IMR-90 (cell line): ENCODE data around the gene MYO3B. TPM values are rescaled to one million over a fixed set of nuclear protein-coding genes. Genes with fewer than 3 reads are reported as not detected.

Source experiments
- ATAC-seq: fragments of 200-7000 bp; cut with Tn5 transposase; 2 replicates; pipeline ENCODE4 v1.9.1; 2020; ENCODE audit warnings: low read depth, mild to moderate bottlenecking, moderate library complexity
- BruUV-seq: library from RNA; stranded (reverse); fragments of 400-500 nt; replicated peaks from 2 replicates; lab custom pipeline; 2021; lab: Mats Ljungman, UMichigan
- CTCF ChIA-PET: fragments of 300-600 bp; formaldehyde crosslinking; extraction: SDS; loops from one replicate; lab custom pipeline; 2021; ENCODE audit warnings: antibody characterized with exemption; lab: Yijun Ruan, JAX
- POLR2A ChIA-PET: fragments of 300-600 bp; sonication (Branson Sonifier 250); formaldehyde crosslinking; loops from one replicate; lab custom pipeline; 2022; ENCODE audit warnings: antibody characterized with exemption; ENCODE audit not compliant: unreplicated experiment; lab: Charles Lee
- DNase-seq: peaks from one replicate; pipeline ENCODE4 v3.0.0; 2013
- H2AFZ ChIP-seq: replicated peaks from 2 replicates; pipeline ENCODE3; 2013; ENCODE audit warnings: low read length, mild to moderate bottlenecking; ENCODE audit not compliant: poor library complexity
- H2AK5ac ChIP-seq: 2 replicates; pipeline ENCODE4 v1.6.1; 2013; ENCODE audit warnings: low read depth, low read length, inconsistent platforms
- H2AK9ac ChIP-seq: replicated peaks from 2 replicates; pipeline ENCODE3; 2013; ENCODE audit warnings: mild to moderate bottlenecking, low read depth, low read length, moderate library complexity; ENCODE audit not compliant: poor library complexity
- H2BK120ac ChIP-seq: 2 replicates; pipeline ENCODE4 v1.6.1; 2013; ENCODE audit warnings: low read depth, low read length, inconsistent platforms
- H2BK15ac ChIP-seq: 3 replicates; pipeline ENCODE4 v1.6.1; 2013; ENCODE audit warnings: low read depth, low read length, inconsistent platforms
- H2BK20ac ChIP-seq: 2 replicates; pipeline ENCODE4 v1.6.1; 2013; ENCODE audit warnings: low read depth, mild to moderate bottlenecking, inconsistent platforms, low read length, moderate library complexity
- H2BK5ac ChIP-seq: 2 replicates; pipeline ENCODE4 v1.6.1; 2013; ENCODE audit warnings: mild to moderate bottlenecking, low read depth, low read length, inconsistent platforms; ENCODE audit not compliant: poor library complexity, severe bottlenecking
- H3K14ac ChIP-seq: replicated peaks from 2 replicates; pipeline ENCODE4 v1.6.1; 2013; ENCODE audit warnings: low read depth, low read length, inconsistent platforms
- H3K18ac ChIP-seq: 2 replicates; pipeline ENCODE4 v1.6.1; 2013; ENCODE audit warnings: low read depth, low read length, control low read depth
- H3K23ac ChIP-seq: 2 replicates; pipeline ENCODE4 v1.6.1; 2013; ENCODE audit warnings: low read depth, low read length, inconsistent platforms
- H3K27ac ChIP-seq: 2 replicates; pipeline ENCODE4 v1.5.1; 2013; ENCODE audit warnings: mild to moderate bottlenecking, control low read depth, low read length; ENCODE audit not compliant: insufficient read depth
- H3K27me3 ChIP-seq: 2 replicates; pipeline ENCODE4 v1.6.1; 2013; ENCODE audit warnings: low read length; ENCODE audit not compliant: control insufficient read depth, insufficient read depth
- H3K36me3 ChIP-seq: 2 replicates; pipeline ENCODE4 v1.6.1; 2013; ENCODE audit warnings: low read length, mixed read lengths; ENCODE audit not compliant: control insufficient read depth, insufficient read depth
- H3K4ac ChIP-seq: 2 replicates; pipeline ENCODE4 v1.6.1; 2013; ENCODE audit warnings: low read depth, low read length, inconsistent platforms
- H3K4me1 ChIP-seq: 2 replicates; pipeline ENCODE4 v1.6.1; 2013; ENCODE audit warnings: low read length, mixed read lengths; ENCODE audit not compliant: control insufficient read depth, insufficient read depth
- H3K4me2 ChIP-seq: 2 replicates; pipeline ENCODE4 v1.6.1; 2013; ENCODE audit warnings: low read depth, mild to moderate bottlenecking, control low read depth, low read length, moderate library complexity
- H3K4me3 ChIP-seq: 2 replicates; pipeline ENCODE4 v1.5.1; 2013; ENCODE audit warnings: low read depth, mild to moderate bottlenecking, control low read depth, low read length, moderate library complexity; ENCODE audit not compliant: insufficient read depth
- H3K56ac ChIP-seq: 2 replicates; pipeline ENCODE4 v1.6.1; 2013; ENCODE audit warnings: low read length, inconsistent platforms; ENCODE audit not compliant: insufficient read depth; ENCODE audit errors: extremely low read depth
- H3K79me1 ChIP-seq, 2 experiments: 2 replicates each; pipeline ENCODE4 v1.6.1; 2013; ENCODE audit warnings: low read length in 2 of 2, inconsistent platforms in 1 of 2, low read depth in 1 of 2
- H3K9ac ChIP-seq: 2 replicates; pipeline ENCODE4 v1.6.1; 2013; ENCODE audit warnings: low read depth, low read length, control low read depth
- H3K9me1 ChIP-seq: 2 replicates; pipeline ENCODE4 v1.6.1; 2013; ENCODE audit warnings: low read length, inconsistent platforms; ENCODE audit not compliant: insufficient read depth
- H3K9me3 ChIP-seq: 2 replicates; pipeline ENCODE4 v1.6.1; 2013; ENCODE audit warnings: low read length; ENCODE audit not compliant: control insufficient read depth, insufficient read depth
- H4K20me1 ChIP-seq: 2 replicates; pipeline ENCODE4 v1.6.1; 2013; ENCODE audit warnings: low read length, inconsistent platforms; ENCODE audit not compliant: insufficient read depth
- H4K5ac ChIP-seq: 2 replicates; pipeline ENCODE4 v1.6.1; 2013; ENCODE audit warnings: mild to moderate bottlenecking, low read depth, low read length, control low read depth
- H4K8ac ChIP-seq, 2 experiments: 2 replicates each; pipeline ENCODE4 v1.6.1; 2013; ENCODE audit warnings: low read depth in 2 of 2, low read length in 2 of 2, control low read depth in 1 of 2, inconsistent platforms in 1 of 2
- H4K91ac ChIP-seq: 2 replicates; pipeline ENCODE4 v1.6.1; 2013; ENCODE audit warnings: low read depth, low read length, inconsistent platforms; ENCODE audit not compliant: insufficient read depth
- BHLHE40 ChIP-seq: fragments of 150-350 bp; IDR thresholded peaks from 2 replicates; pipeline ENCODE4 v1.6.1; 2016; ENCODE audit warnings: mild to moderate bottlenecking, low read depth, low read length
- CEBPB ChIP-seq: IDR thresholded peaks from 2 replicates; pipeline ENCODE4 v1.6.1; 2012; ENCODE audit warnings: low read depth, low read length, improper control_type of control experiment
- CHD1 ChIP-seq: IDR thresholded peaks from 2 replicates; pipeline ENCODE4 v1.6.1; 2012; ENCODE audit warnings: low read depth, low read length, improper control_type of control experiment
- CTCF ChIP-seq: conservative IDR thresholded peaks from 2 replicates; pipeline ENCODE4 v1.5.1; 2012; ENCODE audit warnings: mild to moderate bottlenecking, low read depth, low read length, improper control_type of control experiment
- FOS ChIP-seq: fragments of 150-350 bp; IDR thresholded peaks from 2 replicates; pipeline ENCODE4 v1.6.1; 2016; ENCODE audit warnings: low read depth, low read length
- MAFK ChIP-seq: IDR thresholded peaks from 2 replicates; pipeline ENCODE4 v1.6.1; 2012; ENCODE audit warnings: low read depth, low read length, improper control_type of control experiment
- MAZ ChIP-seq: IDR thresholded peaks from 2 replicates; pipeline ENCODE4 v1.6.1; 2012; ENCODE audit warnings: low read depth, mild to moderate bottlenecking, low read length, improper control_type of control experiment, moderate library complexity, borderline replicate concordance
- MXI1 ChIP-seq: IDR thresholded peaks from 2 replicates; pipeline ENCODE4 v1.6.1; 2012; ENCODE audit warnings: low read depth, mild to moderate bottlenecking, low read length, moderate library complexity, borderline replicate concordance
- NFE2L2 ChIP-seq: fragments of 150-350 bp; IDR thresholded peaks from 2 replicates; pipeline ENCODE4 v1.6.1; 2016; ENCODE audit warnings: low read depth, mild to moderate bottlenecking, low read length
- POLR2A ChIP-seq: IDR thresholded peaks from 2 replicates; pipeline ENCODE4 v1.6.1; 2012; ENCODE audit warnings: mild to moderate bottlenecking, low read depth, low read length
- RAD21 ChIP-seq: IDR thresholded peaks from 2 replicates; pipeline ENCODE4 v1.6.1; 2012; ENCODE audit warnings: low read length, improper control_type of control experiment
- RCOR1 ChIP-seq: IDR thresholded peaks from 2 replicates; pipeline ENCODE4 v1.6.1; 2012; ENCODE audit warnings: mild to moderate bottlenecking, low read length, improper control_type of control experiment; ENCODE audit not compliant: insufficient replicate concordance
- RFX5 ChIP-seq: IDR thresholded peaks from 2 replicates; pipeline ENCODE4 v1.8.0; 2012; ENCODE audit warnings: low read depth, mild to moderate bottlenecking, low read length, moderate library complexity
- SMC3 ChIP-seq: fragments of 150-350 bp; IDR thresholded peaks from 2 replicates; pipeline ENCODE4 v1.6.1; 2016; ENCODE audit warnings: low read depth, mild to moderate bottlenecking, antibody characterized with exemption, low read length, moderate library complexity
- WGBS, 2 experiments: methylation state at CpG; one replicate each; pipeline versions ENCODE4 v1.1.5 to v1.1.7; 2013; ENCODE audit warnings: missing lambda C conversion rate in 2 of 2; ENCODE audit not compliant: insufficient read length in 1 of 2; ENCODE audit errors: extremely low coverage in 2 of 2; 5-methylcytosine and 5-hydroxymethylcytosine counted together
- dilution Hi-C: fragments of 300-500 bp; cut with HindIII; formaldehyde crosslinking; loops from one replicate; pipeline ENCODE4 v1.14.3; 2018; ENCODE audit warnings: low sequenced_read_pairs; ENCODE audit not compliant: unreplicated experiment
- in situ Hi-C: fragments of 300-500 bp; cut with MboI; formaldehyde crosslinking; loops from 3 replicates; pipeline ENCODE4 v1.14.3; 2019; ENCODE audit warnings: low sequenced_read_pairs, inconsistent platforms, mixed read lengths
- intact Hi-C: fragments of 100-400 bp; cut with micrococcal nuclease; formaldehyde crosslinking; loops from 2 replicates; pipeline ENCODE4 v1.10.0; 2022
- polyA plus RNA-seq, 3 experiments: library from polyadenylated mRNA; depleted of rRNA; stranded (reverse); fragments of >200 nt; gene quantifications; 2 replicates each; pipeline ENCODE4 v1.2.3, GENCODE V29; 2012; ENCODE audit warnings: low replicate concordance in 1 of 3
- total RNA-seq: library from RNA; depleted of rRNA; stranded (reverse); fragments of >200 nt; gene quantifications from 2 replicates; pipeline ENCODE4 v1.2.3, GENCODE V29; 2012
- TF ChIP-seq, protein P1 (sequence below): fragments of 150-350 bp; IDR thresholded peaks from 2 replicates; pipeline ENCODE4 v1.6.1; 2016; ENCODE audit warnings: low read depth, mild to moderate bottlenecking, low read length, moderate library complexity, borderline replicate concordance
- TF ChIP-seq, protein P2 (sequence below): fragments of 150-350 bp; IDR thresholded peaks from 2 replicates; pipeline ENCODE4 v1.6.1; 2017; ENCODE audit warnings: mild to moderate bottlenecking, antibody characterized with exemption, low read length, low read depth

The MYO3B gene
- total and polyA plus RNA-seq, 2 of the 4 experiments (the other 2 are of a cell fraction), result 0.02 TPM; not detected in 1

GRCh38 chr2:170554278-170554955 is 376.5 kb downstream of the MYO3B start:
- H3K56ac ChIP-seq, result no peak overlapping the region
- no TSS peak for BruUV-seq
- no peaks in the 10 kb centered on the region for H3K9me3 ChIP-seq
- no peak overlapping the region for H3K23ac ChIP-seq
- H2BK15ac ChIP-seq, result no peak overlapping the region
- no peak overlapping the region for H2BK5ac ChIP-seq
- TF ChIP-seq MAZ (no peak), CHD1 (no peak), FOS (no peak), RFX5 (no peak), BHLHE40 (no peak), NFE2L2 (no peak), CTCF (no peak), RCOR1 (no peak), CEBPB (no peak), MXI1 (no peak), RAD21 (no peak), POLR2A (no peak), MAFK (no peak), SMC3 (no peak)
- TF ChIP-seq, protein P1, sequence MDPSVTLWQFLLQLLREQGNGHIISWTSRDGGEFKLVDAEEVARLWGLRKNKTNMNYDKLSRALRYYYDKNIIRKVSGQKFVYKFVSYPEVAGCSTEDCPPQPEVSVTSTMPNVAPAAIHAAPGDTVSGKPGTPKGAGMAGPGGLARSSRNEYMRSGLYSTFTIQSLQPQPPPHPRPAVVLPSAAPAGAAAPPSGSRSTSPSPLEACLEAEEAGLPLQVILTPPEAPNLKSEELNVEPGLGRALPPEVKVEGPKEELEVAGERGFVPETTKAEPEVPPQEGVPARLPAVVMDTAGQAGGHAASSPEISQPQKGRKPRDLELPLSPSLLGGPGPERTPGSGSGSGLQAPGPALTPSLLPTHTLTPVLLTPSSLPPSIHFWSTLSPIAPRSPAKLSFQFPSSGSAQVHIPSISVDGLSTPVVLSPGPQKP, result no peak
- TF ChIP-seq, protein P2, sequence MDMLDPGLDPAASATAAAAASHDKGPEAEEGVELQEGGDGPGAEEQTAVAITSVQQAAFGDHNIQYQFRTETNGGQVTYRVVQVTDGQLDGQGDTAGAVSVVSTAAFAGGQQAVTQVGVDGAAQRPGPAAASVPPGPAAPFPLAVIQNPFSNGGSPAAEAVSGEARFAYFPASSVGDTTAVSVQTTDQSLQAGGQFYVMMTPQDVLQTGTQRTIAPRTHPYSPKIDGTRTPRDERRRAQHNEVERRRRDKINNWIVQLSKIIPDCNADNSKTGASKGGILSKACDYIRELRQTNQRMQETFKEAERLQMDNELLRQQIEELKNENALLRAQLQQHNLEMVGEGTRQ, result no peak
- no peak overlapping the region for H3K27ac ChIP-seq
- POLR2A ChIA-PET, result no interaction called here
- H3K79me1 ChIP-seq, result no peaks in the 10 kb centered on the region
- H3K4ac ChIP-seq, result no peak overlapping the region
- in situ Hi-C loops, result no loop called here
- H2AK9ac ChIP-seq, result no peak overlapping the region
- no peaks in the 10 kb centered on the region for H3K9me1 ChIP-seq
- H3K18ac ChIP-seq, result no peak overlapping the region
- no peak overlapping the region for H3K4me2 ChIP-seq
- no peak overlapping the region for H2AFZ ChIP-seq
- H2AK5ac ChIP-seq, result no peak overlapping the region
- no peak overlapping the region for H3K14ac ChIP-seq
- H2BK20ac ChIP-seq, result no peak overlapping the region
- no peaks in the 10 kb centered on the region for H3K36me3 ChIP-seq
- H4K91ac ChIP-seq, result no peak overlapping the region
- no peak for ATAC-seq
- CTCF ChIA-PET, result no interaction called here
- no peaks in the 10 kb centered on the region for H3K27me3 ChIP-seq
- H3K9ac ChIP-seq, result no peak overlapping the region
- DNase-seq, result no peak
- no peak overlapping the region for H3K4me3 ChIP-seq
- no peaks in the 10 kb centered on the region for H4K20me1 ChIP-seq
- dilution Hi-C loops, result no loop called here
- WGBS, 2 experiments, result 6% methylated on average over 2 of the region's 7 CpGs; no CpG with 5 or more reads in 1 of the 2 experiments
- H3K4me1 ChIP-seq, result no peaks in the 10 kb centered on the region
- no peak overlapping the region for H2BK120ac ChIP-seq
- H4K5ac ChIP-seq, result no peak overlapping the region
- intact Hi-C loops, result no loop called here
- no peak overlapping the region for H4K8ac ChIP-seq
